NB4 (cell line): ENCODE measurements around the gene MARCKS.

Source experiments
- CTCF ChIP-seq: IDR thresholded peaks from one replicate; pipeline ENCODE4 v1.5.1; 2012; ENCODE audit warnings: low read depth, low read length
- MYC ChIP-seq: IDR thresholded peaks from 2 replicates; pipeline ENCODE4 v1.6.1; 2011; ENCODE audit warnings: low read depth, low read length
- POLR2A ChIP-seq: IDR thresholded peaks from 2 replicates; pipeline ENCODE4 v1.6.1; 2011; ENCODE audit warnings: mild to moderate bottlenecking; ENCODE audit not compliant: insufficient read length; ENCODE audit errors: extremely low read depth

- TF ChIP-seq CTCF (no peak), POLR2A (no peak), MYC (no peak)
Measured at GRCh38 chr6:113828984-113829695, 28.0 kb upstream of the MARCKS start.
